GM12891 (cell line): ENCODE data around the gene NCKAP5.

Source experiments
- PAX5 ChIP-seq: IDR thresholded peaks from 2 replicates; pipeline ENCODE4 v1.6.1; 2011; ENCODE audit warnings: low read length, moderate library complexity, mild to moderate bottlenecking; ENCODE audit not compliant: insufficient read depth, severe bottlenecking
- POLR2A ChIP-seq: IDR thresholded peaks from 2 replicates; pipeline ENCODE4 v1.6.1; 2011; ENCODE audit warnings: low read depth, low read length, control low read depth
- POLR2AphosphoS5 ChIP-seq: IDR thresholded peaks from 2 replicates; pipeline ENCODE4 v1.6.1; 2011; ENCODE audit warnings: low read depth, low read length, control low read depth
- SPI1 ChIP-seq: IDR thresholded peaks from 2 replicates; pipeline ENCODE4 v1.6.1; 2011; ENCODE audit warnings: low read depth, low read length, control low read depth
- TAF1 ChIP-seq: IDR thresholded peaks from 2 replicates; pipeline ENCODE4 v1.6.1; 2011; ENCODE audit warnings: low read depth, low read length, control low read depth

GRCh38 chr2:132881546-132881945, 686.7 kb downstream of the NCKAP5 start:
- TF ChIP-seq POLR2A, result no peak
- no peak for TF ChIP-seq POLR2AphosphoS5
- no peak for TF ChIP-seq TAF1
- TF ChIP-seq PAX5, result no peak
- TF ChIP-seq SPI1, result no peak
